Limb (tissue), 2 donors: ENCODE measurements around the gene ARG2.

Experiments used
- DNase-seq, 2 donors: peaks; one replicate each; pipeline ENCODE4 v3.0.0-alpha.2; 2016; ENCODE audit errors: extremely low spot score in 2 of 2

ARG2 gene

DNA sequence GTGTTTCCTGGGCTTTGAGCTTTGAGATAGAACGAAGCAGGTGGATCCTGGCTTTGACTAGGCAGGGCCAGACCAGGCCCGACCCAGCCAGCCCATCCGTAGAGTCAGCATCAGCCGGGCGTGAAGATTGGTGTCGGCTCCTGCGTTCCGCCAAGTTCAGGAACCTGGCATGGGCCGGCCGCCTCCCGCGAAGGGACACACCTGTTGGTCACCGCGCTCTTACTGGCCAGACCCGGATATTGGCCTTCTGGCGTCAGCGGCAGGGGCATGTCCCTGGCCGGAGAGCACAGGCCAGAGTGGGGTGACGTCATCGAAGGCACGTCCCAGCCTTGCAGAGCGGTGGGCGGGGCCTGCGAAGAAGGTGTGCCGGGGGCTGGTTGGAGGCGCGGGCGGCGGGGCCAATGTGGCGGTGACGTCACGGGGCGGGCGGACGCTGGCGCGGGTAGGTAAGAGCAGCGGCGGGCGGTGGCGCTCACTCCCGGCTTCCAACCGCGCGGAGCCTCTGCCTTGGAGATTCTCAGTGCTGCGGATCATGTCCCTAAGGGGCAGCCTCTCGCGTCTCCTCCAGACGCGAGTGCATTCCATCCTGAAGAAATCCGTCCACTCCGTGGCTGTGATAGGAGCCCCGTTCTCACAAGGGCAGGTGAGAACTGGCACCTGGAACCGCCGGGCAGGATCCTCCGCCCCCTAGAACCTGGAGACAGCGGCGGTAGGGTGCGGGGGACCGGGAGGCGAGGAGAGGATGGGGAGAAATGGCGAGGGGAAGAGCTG, at the start of gene ARG2:
Gene ARG2 (plus strand): TSS at position 475 of the 771 bp plus-strand sequence. CDS start 58 bp downstream, at position 533.
- peak; percentile 83 to 95 for DNase-seq

DNA sequence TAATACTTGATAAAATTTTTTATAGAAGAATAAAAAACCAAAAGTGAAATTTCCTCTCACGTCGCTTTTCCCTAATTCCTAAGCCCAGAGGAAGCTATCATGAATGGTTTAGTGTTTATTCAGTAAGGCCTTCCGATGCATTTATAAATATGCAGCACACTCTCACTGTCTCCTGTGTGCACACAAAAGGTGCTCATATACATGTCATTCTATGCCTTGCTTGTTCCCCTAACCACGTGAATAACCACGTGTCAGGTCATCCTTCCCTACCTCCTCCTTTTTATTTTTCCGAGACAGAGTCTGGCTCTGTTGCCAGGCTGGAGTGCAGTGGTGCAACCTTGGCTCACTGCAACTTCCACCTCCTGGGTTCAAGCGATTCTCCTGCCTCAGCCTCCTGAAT, 49.3 kb upstream of the ARG2 start:
- DNase-seq: no peak

DNA sequence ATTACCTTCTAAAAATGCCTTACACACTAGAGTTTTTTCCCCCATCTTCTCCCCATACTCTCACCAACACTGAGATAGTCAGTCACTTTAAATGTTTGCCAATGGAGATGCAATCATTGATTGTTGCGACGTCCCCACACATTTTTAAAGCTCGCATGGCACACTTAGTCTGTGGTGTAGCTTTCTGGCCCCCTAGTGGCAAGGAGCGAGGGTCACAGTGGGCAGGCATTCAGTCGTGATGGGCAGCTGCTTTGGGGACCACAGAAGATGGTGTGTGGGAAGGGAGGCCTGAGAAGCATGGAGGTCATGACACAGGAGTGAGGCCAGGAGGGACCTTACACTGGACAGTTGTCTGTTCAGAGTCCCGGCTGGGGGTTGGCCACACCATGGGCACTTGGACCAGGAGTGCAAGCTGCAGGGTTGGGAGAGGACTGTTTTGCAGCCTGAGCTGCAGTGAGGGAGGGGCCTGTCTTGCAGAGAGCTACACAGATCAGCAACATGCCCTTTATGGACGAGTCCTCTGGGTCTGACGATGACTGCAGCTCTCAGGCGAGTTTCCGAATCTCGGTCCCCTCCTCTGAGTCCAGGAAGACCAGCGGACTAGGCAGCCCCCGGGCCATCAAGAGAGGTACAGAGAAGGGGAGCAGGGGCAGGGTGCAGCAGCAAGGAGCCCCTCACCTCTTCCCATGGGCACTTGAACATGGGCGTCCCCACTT, 48.3 kb upstream of the ARG2 start:
- peak; percentile 40 to 77 for DNase-seq

DNA sequence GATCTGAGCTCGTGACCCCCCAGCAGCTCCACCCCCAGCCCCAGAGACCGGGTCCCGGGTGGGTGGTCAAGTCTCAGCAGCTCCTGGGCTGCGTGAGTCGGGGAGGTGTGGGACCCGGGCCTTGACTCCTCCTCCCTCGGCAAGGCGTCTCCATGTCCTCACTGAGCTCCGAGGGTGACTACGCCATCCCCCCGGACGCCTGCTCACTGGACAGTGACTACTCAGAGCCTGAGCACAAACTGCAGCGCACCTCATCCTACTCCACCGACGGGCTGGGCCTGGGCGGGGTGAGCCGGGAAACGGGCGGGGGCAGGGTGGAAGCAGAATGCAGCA, 47.8 kb upstream of the ARG2 start:
- DNase-seq: no peak

DNA sequence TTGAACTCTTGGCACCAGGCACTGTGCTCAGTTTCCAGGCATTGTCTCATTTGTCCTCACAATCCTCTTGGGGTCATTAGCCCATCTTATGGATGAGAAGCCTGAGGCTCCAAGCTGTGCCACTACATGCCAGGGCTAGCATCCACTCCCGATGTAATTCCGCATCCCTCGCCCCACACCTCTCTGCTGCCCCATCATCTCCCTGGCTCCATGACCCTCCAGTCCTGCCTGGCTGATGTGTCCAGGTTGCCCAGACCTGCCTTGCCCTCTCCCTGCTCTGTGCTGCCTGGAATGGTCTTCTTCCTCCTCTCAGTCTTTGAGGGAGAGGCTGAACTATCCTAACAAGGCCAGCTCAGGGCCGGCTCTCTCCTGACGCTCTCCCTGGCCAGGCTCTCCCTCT, 47.1 kb upstream of the ARG2 start:
- no peak for DNase-seq

DNA sequence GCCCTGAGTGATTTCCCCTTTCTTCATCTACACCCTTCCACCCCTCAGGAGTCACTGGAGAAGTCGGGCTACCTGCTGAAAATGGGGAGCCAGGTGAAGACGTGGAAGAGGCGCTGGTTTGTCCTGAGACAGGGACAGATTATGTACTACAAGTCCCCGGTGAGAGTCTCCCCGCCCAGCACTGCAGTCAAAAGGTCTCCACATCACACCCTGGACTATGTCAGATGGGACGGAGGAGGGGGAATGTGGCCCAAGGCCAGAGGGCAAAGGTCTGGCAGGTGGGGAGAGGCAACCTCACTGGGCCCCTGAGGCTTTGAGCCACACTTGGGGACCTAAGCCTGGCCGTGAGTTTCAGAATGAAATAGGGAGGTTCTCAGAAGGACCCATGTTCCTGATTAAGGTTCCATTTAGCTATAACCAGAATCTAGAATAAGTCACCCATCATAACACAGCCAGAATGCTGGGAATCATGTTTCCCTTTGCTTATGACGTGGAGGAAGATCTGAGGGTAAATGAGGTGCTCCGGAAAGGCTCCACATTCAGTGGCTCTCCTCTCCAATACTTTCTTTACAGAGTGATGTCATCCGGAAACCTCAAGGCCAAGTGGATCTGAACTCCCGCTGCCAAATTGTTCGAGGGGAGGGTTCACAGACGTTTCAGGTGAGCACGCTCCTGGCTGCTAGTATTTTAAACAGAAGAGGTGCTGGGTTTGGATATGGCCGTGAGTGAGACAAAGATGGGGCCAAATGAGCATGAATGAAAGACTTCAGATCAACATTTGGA, 46.3 kb upstream of the ARG2 start:
- DNase-seq: no peak

DNA sequence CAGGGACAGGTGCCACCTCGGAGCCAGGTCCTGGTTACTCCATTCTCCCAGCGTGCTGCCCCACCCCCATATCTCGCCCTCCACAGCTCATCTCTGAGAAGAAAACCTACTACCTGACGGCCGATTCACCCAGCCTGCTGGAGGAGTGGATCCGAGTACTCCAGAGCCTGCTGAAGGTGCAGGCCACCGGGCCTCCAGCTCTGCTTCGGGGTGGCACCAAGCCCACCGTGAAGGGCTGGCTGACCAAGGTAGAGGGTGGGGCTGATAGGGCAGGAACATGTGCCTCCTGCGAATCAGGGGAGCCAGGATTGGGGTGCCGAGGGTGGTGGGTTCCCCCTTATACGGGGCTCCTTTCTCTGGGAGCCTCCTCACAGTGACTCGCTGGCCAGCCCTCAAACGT, 45.6 kb upstream of the ARG2 start:
- DNase-seq: no peak

DNA sequence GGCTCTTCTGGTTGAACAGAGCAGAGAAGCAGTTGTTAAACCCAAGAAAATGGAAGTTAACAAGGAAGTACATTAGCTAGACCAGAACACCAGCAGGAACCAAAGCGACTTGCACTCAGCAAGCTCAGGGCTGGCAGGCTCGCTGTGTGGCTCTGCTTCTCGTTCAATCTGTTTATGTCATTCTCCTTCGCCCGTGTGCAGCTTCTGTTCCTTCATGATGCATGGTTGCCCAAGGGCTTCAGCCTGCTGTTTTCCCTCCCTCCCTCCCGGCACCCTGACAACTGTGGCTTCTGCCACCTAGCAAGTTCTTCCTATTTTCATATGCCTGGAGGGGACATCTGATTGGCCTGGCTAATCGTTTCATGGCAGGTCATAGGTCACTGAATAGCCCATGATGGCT, 44.9 kb upstream of the ARG2 start:
- DNase-seq: no peak

DNA sequence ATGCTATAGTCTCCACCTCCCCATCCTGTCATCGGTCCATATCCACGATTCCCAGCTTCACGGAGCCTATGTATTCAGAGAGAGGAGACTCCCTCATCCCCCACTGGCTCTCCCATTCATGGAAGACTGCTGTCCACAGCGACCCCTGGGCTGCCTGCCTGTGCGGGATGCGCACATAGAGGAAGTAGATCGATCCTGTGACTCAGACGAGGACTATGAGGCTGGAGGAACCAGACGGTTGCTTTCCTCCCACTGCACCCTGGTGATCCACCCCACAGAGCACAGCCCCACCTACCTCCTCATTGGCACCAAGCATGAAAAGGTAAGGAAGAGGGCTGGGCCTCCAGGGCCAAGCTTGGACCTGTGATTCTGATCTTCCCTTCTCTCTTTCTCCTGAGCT, 44.0 kb upstream of the ARG2 start:
- DNase-seq: no peak

DNA sequence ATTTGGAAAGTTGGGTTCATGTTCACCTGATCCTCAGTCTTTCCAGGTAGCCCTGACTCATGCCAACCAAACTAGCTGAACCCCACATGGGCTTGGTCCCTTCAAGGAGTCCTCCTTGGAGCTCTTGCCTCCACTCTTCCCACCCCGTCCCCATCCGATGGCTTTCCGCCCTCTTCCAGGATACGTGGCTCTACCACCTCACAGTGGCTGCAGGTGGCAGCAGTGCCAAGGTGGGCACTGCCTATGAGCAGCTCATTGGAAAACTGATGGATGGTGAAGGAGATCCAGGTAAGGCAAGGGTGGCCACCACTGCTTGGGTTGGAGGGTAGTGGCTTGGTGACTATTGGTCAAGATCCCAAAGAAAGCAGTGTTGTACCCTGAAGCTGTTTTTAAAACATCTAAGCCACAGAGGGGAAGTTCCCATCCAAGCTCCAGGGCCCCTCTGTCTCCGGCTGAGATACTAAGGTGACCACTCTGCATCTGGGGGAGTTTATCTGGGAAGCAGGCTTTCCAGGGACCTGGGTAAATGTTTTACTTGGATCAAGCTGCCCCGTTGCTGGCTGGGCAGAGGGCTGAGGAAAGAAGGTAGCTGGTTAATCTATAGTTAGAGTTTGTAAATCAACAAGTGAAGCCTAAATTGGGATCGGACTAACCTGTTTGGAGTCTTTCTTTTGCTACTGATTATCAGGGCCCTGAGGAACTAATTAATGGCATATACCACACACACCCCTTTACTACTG, 43.3 kb upstream of the ARG2 start:
- no peak for DNase-seq

DNA sequence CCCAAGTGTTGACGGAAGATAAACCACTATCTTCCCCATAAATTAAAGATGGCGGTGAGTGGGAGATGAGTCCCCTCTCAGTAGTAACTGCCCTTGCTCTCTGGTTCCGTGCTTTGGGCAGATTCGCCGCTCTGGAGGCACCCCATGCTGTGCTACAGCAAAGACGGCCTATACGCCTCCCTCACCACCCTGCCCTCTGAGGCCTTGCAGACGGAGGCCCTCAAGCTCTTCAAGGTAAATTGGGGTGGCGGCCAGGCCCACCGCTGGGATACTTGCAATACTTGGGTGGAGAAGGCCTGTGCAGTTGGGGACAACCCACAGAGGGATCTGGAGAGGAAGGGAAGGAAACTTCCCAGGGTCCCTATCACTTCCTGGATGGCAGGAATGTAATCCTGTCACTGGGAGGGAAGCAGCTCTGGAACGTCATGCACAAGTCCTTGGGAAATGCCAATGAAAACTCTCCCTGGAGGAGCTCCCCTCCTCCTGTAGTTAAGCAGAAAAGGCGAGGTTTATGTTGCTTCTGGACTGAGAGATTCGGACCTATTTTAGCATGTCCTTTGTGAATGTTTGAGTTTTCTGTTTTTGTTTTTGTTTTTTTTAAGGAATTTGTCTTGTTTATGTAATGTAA, 42.4 kb upstream of the ARG2 start:
- DNase-seq: no peak

DNA sequence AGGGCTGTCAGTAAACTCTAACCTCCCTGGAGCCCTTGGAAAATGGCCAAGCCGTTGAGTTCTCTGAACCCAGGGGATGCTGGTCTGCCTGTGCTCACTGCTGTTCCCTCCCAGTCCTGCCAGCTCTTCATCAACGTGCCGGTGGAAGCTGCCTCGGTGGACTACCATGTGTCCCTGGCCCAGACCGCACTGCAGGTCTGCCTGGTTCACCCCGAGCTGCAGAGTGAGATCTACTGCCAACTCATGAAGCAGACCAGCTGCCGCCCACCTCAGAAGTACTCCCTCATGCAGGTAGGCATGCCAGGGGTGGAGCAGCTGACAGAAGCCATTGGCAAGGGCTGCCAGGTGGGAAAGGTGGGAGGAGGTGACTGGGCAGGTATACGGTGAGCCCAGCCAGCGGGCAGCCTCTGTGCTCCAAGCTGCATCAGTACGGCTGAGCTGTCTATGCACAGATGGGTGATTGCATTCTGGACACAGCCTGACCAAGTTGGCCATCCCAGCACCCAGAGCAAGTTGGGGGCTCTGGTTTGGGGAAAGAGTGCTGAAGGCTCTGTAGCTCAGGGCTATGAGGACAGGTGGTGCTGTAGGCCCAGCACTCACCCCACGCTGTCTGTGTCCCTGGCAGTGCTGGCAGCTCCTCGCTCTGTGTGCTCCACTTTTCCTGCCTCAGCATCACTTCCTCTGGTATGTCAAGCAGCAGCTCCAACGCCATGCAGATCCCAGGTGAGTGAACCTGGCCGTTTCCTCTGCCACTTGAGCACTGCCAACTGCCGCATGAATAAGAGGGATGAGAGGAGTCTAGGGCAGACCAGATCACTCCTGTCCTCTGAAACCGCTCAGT, 41.6 kb upstream of the ARG2 start:
- DNase-seq: no peak

DNA sequence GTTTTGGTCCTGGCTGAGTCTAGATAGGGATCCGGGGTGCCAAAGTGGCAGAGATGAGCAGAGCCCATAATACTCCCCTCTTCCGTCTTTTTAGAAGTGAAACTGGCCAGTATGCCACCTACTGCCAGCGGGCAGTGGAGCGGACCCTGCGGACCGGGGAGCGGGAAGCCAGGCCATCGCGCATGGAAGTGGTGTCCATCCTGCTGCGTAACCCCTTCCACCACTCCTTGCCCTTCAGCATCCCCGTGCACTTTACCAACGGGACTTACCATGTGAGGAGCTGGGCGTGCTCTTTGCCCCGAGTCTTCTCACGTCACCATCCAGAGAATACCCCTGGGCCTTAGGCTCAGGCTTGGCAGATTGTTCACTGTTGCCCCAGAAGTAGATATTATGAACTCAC, 40.7 kb upstream of the ARG2 start:
- no peak for DNase-seq

DNA sequence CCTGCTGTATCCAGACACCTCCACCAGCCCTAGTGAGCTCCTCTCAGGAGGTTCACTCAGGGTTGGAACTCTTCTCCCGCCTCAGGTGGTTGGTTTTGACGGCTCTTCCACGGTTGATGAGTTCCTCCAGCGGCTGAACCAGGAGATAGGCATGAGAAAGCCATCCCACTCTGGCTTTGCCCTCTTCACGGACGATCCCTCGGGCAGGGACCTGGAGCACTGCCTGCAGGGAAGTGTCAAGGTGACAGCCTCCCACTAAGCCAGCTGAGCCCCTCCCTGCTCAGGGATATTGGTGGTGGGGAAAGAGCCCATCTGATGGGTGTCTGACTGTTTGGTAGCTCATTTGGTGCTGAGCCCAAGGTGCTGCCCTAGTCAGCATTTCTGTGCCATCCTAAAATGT, 40.1 kb upstream of the ARG2 start:
- no peak for DNase-seq

DNA sequence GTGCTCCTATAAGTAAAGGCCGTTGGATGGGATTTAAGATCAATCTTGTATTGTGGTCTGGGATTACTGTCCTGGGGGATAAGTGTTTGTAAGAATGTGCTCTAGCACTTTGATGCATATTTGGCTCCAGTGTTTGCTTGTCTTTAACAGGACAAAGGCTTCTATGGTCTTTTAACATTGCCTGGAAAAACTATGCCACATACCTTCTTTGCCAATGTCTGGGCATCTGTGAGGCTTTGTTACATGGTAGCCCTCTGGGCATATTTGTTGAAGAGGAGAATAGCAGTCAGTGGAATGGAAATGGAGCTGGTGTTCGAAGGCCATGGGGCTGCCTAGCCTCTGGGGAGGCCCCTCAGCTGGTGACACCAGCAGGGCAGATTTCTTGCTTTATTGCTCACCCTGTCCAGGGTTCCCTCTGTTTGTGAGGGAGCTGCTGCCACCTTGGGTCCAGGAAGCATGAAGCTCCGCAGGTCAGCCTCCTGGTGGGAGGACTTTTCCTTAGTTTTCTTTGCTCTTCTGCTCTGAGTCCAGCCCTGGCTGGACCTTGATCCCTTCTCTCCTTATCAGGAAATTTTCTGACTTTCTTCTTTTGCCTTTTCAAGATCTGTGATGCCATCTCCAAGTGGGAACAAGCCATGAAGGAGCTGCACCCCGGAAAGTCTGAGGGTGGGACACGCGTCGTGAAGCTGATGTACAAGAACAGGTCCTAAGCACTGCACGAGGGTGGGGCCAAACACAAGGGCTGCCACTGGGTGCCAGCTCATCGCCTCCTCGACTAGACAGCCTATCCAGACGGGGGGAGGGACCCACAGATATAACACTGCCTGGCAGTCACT, 39.2 kb upstream of the ARG2 start:
- no peak for DNase-seq

DNA sequence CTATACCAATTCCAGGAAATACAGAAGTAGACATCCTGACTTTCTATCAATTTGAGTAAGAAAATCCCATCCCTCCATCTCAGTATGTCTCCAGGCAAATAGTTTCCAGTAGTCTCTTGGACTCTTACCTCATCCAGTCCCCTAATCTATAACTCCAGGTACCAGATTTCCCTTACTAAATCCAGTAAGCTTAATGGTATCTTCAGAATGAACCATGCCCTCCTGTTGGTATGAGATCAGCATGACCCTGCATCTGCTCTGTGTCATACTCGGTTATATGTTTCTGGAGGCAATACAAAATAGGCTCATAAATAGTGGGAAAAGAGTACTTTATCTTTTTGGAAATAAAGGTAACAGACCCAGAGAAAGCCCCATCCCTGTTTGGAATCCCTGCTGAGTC, 38.1 kb upstream of the ARG2 start:
- DNase-seq: no peak

DNA sequence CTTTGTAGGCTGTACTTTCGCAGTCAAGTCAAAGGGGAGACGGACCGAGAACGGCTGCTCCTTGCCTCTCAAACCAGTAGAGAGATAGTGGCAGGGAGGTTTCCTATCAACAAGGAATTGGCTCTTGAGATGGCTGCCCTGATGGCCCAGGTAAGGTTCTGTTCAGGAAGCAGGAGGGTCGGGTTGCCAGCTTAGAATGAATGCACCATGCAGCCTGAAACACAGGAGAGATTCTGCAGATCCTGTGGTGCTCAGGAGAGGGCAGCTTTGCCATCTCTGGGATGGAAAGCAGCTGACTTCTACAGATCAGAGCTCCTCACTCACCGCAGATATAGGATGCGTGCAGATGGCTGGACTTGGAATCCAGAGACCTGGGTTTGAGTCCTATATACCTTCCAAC, 37.7 kb upstream of the ARG2 start:
- no peak for DNase-seq

DNA sequence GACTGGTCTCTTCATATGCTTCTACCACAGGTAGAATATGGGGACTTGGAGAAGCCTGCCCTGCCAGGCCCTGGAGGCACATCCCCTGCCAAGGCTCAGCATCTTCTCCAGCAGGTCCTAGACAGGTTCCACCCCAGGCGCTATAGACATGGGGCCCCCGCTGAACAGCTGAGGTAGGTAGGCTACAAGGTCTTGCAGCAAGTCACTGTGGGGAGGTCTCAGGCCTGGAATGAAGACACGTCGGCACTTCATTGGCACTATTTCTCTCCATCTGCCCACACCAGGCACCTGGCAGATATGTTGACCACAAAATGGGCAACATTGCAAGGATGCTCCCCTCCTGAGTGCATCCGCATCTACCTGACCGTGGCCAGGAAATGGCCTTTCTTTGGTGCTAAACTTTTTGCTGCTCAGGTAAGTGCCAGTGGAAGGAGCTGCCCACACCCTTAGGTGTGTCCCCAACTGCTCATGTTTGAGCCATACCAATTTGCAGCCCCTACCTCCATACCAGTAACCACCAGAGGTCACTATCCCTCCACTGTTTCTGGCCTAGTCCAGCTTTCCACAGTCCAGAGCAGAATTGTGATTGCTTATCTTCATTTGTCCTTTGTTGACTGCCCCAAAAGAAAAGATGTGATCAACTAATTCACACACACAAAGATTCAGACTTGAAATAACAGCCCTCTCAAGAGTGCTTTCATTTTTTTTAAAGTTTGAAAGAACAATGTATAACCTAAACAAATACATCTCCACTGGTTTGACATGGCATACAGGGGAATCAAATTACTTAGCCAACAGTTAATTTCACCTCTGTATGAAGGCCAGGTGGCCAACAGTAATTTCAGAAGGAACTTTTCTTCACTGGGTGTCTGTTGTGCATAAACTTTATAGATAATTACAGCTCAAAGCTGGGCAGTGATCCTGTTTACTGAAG, 35.7 kb upstream of the ARG2 start:
- peak in 1 of 2 donors; percentile 18 for DNase-seq
